K562 treated with DMSO at 1 percent for 4 hours (cell line): Measurements from ENCODE around the gene VPS29. TPM values are rescaled to one million over a fixed set of nuclear protein-coding genes. Genes with fewer than 3 reads are reported as not detected.

Experiments
- total RNA-seq: library from RNA; unstranded; fragments of 300-600 nt; gene quantifications from 2 replicates; pipeline ENCODE4 v1.2.3, GENCODE V29; 2022; ENCODE audit not compliant: insufficient read depth

VPS29 gene
- 100 and 127 TPM in 2 replicates for total RNA-seq

DNA sequence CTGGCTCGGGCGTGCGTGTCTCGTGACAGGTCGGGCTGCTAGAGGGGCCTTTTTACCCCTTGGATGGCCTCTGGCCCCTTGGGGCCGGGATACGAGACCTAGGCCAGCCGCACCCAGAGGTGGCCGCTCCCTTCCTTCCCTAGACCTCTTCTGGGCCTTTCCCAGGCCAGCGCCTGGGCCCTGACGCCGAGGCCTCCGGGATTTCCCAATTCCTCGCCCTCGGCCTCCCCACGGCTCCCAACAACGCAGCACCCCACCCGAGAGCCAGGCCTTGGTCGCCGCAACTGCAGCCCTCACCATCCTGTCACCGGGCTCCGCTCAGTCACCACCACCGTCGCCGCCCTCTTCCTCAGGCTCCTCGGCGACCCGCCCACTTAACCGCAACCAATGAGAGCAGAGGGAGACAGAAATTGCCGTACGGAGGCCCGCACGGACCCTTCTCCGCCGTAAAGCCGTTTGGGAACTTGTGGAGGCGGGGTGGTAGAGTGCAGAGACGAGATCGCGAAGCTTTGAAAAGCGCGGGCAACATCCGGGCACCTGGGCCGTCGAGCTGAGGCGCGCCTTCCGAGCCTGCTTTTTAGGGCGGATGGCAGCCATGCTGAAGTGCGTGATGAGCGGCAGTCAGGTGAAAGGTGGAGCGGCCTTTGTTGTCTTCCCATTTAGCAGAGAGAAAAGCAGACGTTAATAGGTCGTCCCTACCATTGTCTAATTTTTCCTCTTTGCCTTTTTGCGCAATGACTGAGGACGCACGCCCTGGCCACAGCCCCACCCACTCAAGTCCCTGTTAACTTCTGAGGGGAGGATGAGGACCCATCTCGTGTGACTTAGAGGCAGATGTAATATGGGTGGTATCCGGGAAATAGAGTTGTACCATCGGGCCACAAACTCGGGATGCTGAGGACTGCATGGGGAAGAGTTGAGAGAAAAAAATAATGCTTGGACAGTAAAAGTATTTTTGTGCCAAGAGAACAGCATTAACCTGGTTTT lies at the start of gene VPS29, which contains the start of gene RAD9B:
VPS29 (minus strand) TSS at position 360 of the 987 bp plus-strand sequence; CDS start at position 300, 60 bp downstream.
RAD9B (plus strand) TSS at position 580 of the 987 bp plus-strand sequence; CDS start at position 587, 7 bp downstream.

DNA sequence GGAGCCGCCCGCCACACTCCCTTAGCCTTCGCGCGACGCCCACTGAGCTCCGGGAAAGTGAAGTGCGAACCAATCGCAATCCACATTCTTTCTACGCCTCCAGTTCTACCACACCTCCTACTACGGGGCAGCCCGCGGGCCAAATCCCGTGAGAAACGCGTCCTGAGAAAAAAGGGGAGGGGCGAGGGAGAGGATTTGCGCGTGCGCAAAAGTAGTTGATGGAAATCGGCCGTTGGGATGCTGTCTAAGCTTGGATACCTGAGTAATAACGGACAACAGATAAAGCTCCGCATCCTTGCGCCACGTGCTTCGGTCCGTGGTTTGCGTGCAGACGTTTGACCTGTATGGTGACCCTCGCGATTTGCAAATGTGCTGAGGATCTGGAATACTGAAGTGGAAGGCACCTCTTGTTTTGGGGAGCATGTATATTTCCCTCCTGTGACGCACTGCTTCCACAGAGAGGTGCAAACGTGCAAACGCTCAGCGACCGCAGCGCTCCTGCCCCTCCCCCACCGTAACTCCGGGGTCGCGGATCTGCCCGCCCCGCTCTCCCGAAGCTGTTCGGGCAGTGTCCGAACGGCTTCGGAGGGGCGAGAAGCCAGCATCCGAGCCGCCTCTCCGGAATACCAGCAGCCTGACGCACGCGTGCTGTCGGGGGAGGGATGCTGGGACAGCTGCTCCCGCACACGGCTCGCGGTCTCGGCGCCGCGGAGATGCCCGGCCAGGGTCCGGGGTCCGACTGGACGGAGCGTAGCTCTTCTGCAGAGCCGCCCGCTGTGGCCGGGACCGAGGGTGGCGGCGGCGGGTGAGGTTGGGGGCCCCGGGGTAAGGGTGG lies 33.5 kb downstream of the VPS29 start, which contains the start of the genes FAM216A and GPN3:
FAM216A (plus strand) TSS at position 632 of the 835 bp plus-strand sequence; CDS start at position 663, 31 bp downstream.
GPN3 (minus strand) TSS at position 44 of the 835 bp plus-strand sequence. CDS start 54 bp downstream, outside the sequence.

DNA sequence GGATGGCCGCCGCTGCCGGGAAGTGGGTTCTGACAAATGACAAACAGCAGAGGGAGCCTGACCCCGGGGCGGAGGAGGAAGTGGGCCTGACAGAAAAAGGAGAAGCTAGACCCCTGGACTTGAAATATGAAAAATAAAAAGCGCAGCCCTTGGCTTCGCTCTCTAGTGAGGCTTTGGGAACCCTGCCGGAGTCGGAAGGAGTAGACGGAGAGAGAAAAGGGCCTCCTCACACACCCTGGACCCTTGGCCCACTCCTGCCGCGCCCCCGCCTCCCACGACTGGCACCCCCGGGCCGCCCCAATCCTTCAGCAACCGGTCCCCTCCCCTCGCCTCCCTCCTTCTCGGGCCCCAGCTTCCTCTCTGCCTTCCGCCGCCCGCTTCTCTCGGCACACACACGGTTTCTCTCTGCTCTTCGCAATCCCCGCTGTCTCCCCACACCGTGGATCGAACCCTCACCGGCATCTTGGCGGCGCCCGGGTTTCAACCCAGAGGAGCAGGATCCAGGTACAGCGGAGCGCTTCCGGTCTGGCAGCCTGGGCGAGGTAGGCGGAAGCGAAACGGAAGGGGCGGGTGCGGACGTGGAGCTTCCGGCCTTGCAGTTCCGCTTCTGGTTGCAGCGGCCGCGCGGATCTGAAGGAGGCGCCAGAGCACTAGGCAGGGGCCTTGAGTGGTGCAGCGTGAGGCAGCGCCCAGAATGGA lies 52.0 kb downstream of the VPS29 start, which contains the start of gene ARPC3:
ARPC3 (minus strand) TSS at position 539 of the 699 bp plus-strand sequence; CDS start at position 462, 77 bp downstream.

Other genes with a start within 250 kb of the VPS29 start
- 106 and 141 TPM in 2 replicates for gene ATP2A2, start 220.9 kb downstream of the VPS29 start, total RNA-seq
- gene ANAPC7, start 98.4 kb downstream of the VPS29 start, total RNA-seq, result 62.5 and 64.0 TPM in 2 replicates
- gene ARPC3, start 51.8 kb downstream of the VPS29 start, total RNA-seq, result 257 and 270 TPM in 2 replicates
- 35.6 and 42.9 TPM in 2 replicates for gene GPN3, start 33.9 kb downstream of the VPS29 start, total RNA-seq
- 11.5 and 16.8 TPM in 2 replicates for gene FAM216A, start 33.3 kb downstream of the VPS29 start, total RNA-seq
- gene RAD9B, start 220 bp upstream of the VPS29 start, total RNA-seq, result 1.5 and 3.3 TPM in 2 replicates
- 13.6 and 15.3 TPM in 2 replicates for gene PPTC7, start 81.2 kb upstream of the VPS29 start, total RNA-seq
- gene TCTN1, start 112.0 kb upstream of the VPS29 start, total RNA-seq, result 6.3 and 11.8 TPM in 2 replicates
- gene HVCN1, start 187.0 kb upstream of the VPS29 start, total RNA-seq, result 4.2 and 4.3 TPM in 2 replicates
- 144 and 156 TPM in 2 replicates for gene PPP1CC, start 240.8 kb upstream of the VPS29 start, total RNA-seq